ENCODE results near the gene XKR7. TPM values are rescaled to one million over a fixed set of nuclear protein-coding genes. Genes with fewer than 3 reads are reported as not detected.

Gene XKR7
- total and polyA plus RNA-seq, 2 donors, result under 0.01 to 0.02 TPM

GRCh38 chr20:32012159-32012688 lies 44.3 kb downstream of the XKR7 start:
- Histone ChIP-seq H3K36me3 (ENCODE audit: control insufficient read depth in 2 of 2, insufficient read depth in 2 of 2, low read length in 1 of 2) (no peaks in the 10 kb centered on the region), H3K4me3 (ENCODE audit: low read length in 2 of 2) (no peak overlapping the region), H3K27ac (ENCODE audit: low read depth in 1 of 2, low read length in 1 of 2) (no peak overlapping the region), H3K9me3 (ENCODE audit: control insufficient read depth in 2 of 2, insufficient read depth in 1 of 2, low read length in 1 of 2) (no peaks in the 10 kb centered on the region), H3K27me3 (ENCODE audit: control insufficient read depth in 2 of 2, insufficient read depth in 1 of 2, low read length in 1 of 2) (peaks cover 2 to 34% of the 10 kb centered on the region in 2 donors), H3K4me1 (ENCODE audit: control insufficient read depth in 2 of 2, insufficient read depth in 2 of 2, low read length in 2 of 2) (no peaks in the 10 kb centered on the region)
- no peak for DNase-seq (ENCODE audit: low read depth in 6 of 9, low spot score in 9 of 9)
- WGBS, result 93% methylated on average over 5 of the region's 5 CpGs

GRCh38 chr20:32013326-32013725 lies 45.4 kb downstream of the XKR7 start:
- peaks cover 0 to 2% of the 10 kb centered on the region in 2 donors for H3K4me1 ChIP-seq (ENCODE audit: control insufficient read depth in 2 of 2, insufficient read depth in 2 of 2, low read length in 2 of 2)
- no peaks in the 10 kb centered on the region for H3K9me3 ChIP-seq (ENCODE audit: control insufficient read depth in 2 of 2, insufficient read depth in 1 of 2, low read length in 1 of 2)
- no peak overlapping the region for H3K27ac ChIP-seq (ENCODE audit: low read depth in 1 of 2, low read length in 1 of 2)
- H3K4me3 ChIP-seq (ENCODE audit: low read length in 2 of 2), result no peak overlapping the region
- H3K27me3 ChIP-seq (ENCODE audit: control insufficient read depth in 2 of 2, insufficient read depth in 1 of 2, low read length in 1 of 2), result peaks cover 12 to 42% of the 10 kb centered on the region in 2 donors
- DNase-seq (ENCODE audit: low read depth in 6 of 9, low spot score in 9 of 9), result no peak
- no peaks in the 10 kb centered on the region for H3K36me3 ChIP-seq (ENCODE audit: control insufficient read depth in 2 of 2, insufficient read depth in 2 of 2, low read length in 1 of 2)
- WGBS, result 89% methylated on average over 7 of the region's 7 CpGs

GRCh38 chr20:32017711-32018251 lies 49.8 kb downstream of the XKR7 start:
- peaks cover 31 to 69% of the 10 kb centered on the region in 2 donors for H3K27me3 ChIP-seq (ENCODE audit: control insufficient read depth in 2 of 2, insufficient read depth in 1 of 2, low read length in 1 of 2)
- H3K4me1 ChIP-seq (ENCODE audit: control insufficient read depth in 2 of 2, insufficient read depth in 2 of 2, low read length in 2 of 2), result peaks cover 0 to 17% of the 10 kb centered on the region in 2 donors
- 19% methylated on average over 35 of the region's 35 CpGs for WGBS
- no peaks in the 10 kb centered on the region for H3K36me3 ChIP-seq (ENCODE audit: control insufficient read depth in 2 of 2, insufficient read depth in 2 of 2, low read length in 1 of 2)
- H3K27ac ChIP-seq (ENCODE audit: low read depth in 1 of 2, low read length in 1 of 2), result no peak overlapping the region
- no peak overlapping the region for H3K4me3 ChIP-seq (ENCODE audit: low read length in 2 of 2)
- DNase-seq (ENCODE audit: low read depth in 6 of 9, low spot score in 9 of 9), result peak in 2 of 9 donors; percentile 30 to 49
- no peaks in the 10 kb centered on the region for H3K9me3 ChIP-seq (ENCODE audit: control insufficient read depth in 2 of 2, insufficient read depth in 1 of 2, low read length in 1 of 2)

GRCh38 chr20:32018269-32019155 lies 50.6 kb downstream of the XKR7 start:
- DNase-seq (ENCODE audit: low read depth in 6 of 9, low spot score in 9 of 9), result peak in 2 of 9 donors; percentile 16 to 37
- Histone ChIP-seq H3K9me3 (ENCODE audit: control insufficient read depth in 2 of 2, insufficient read depth in 1 of 2, low read length in 1 of 2) (no peaks in the 10 kb centered on the region), H3K4me3 (ENCODE audit: low read length in 2 of 2) (peak overlapping the region; percentile 22 to 52), H3K36me3 (ENCODE audit: control insufficient read depth in 2 of 2, insufficient read depth in 2 of 2, low read length in 1 of 2) (no peaks in the 10 kb centered on the region), H3K4me1 (ENCODE audit: control insufficient read depth in 2 of 2, insufficient read depth in 2 of 2, low read length in 2 of 2) (peaks cover 0 to 17% of the 10 kb centered on the region in 2 donors), H3K27me3 (ENCODE audit: control insufficient read depth in 2 of 2, insufficient read depth in 1 of 2, low read length in 1 of 2) (peaks cover 31 to 68% of the 10 kb centered on the region in 2 donors), H3K27ac (ENCODE audit: low read depth in 1 of 2, low read length in 1 of 2) (no peak overlapping the region)
- 2% methylated on average over 67 of the region's 67 CpGs for WGBS

GRCh38 chr20:32019156-32019510 lies 51.2 kb downstream of the XKR7 start:
- Histone ChIP-seq H3K4me1 (ENCODE audit: control insufficient read depth in 2 of 2, insufficient read depth in 2 of 2, low read length in 2 of 2) (peaks cover 0 to 17% of the 10 kb centered on the region in 2 donors), H3K4me3 (ENCODE audit: low read length in 2 of 2) (peak overlapping the region in 1 of 2 donors; percentile 52), H3K36me3 (ENCODE audit: control insufficient read depth in 2 of 2, insufficient read depth in 2 of 2, low read length in 1 of 2) (no peaks in the 10 kb centered on the region), H3K9me3 (ENCODE audit: control insufficient read depth in 2 of 2, insufficient read depth in 1 of 2, low read length in 1 of 2) (no peaks in the 10 kb centered on the region), H3K27me3 (ENCODE audit: control insufficient read depth in 2 of 2, insufficient read depth in 1 of 2, low read length in 1 of 2) (peaks cover 31 to 67% of the 10 kb centered on the region in 2 donors), H3K27ac (ENCODE audit: low read depth in 1 of 2, low read length in 1 of 2) (no peak overlapping the region)
- DNase-seq (ENCODE audit: low read depth in 6 of 9, low spot score in 9 of 9), result no peak
- WGBS, result under 1% methylated on average over 42 of the region's 42 CpGs

GRCh38 chr20:32019563-32020463 lies 51.9 kb downstream of the XKR7 start:
- Histone ChIP-seq H3K27ac (ENCODE audit: low read depth in 1 of 2, low read length in 1 of 2) (no peak overlapping the region), H3K9me3 (ENCODE audit: control insufficient read depth in 2 of 2, insufficient read depth in 1 of 2, low read length in 1 of 2) (no peaks in the 10 kb centered on the region), H3K4me3 (ENCODE audit: low read length in 2 of 2) (peak overlapping the region in 1 of 2 donors; percentile 52), H3K4me1 (ENCODE audit: control insufficient read depth in 2 of 2, insufficient read depth in 2 of 2, low read length in 2 of 2) (peaks cover 0 to 17% of the 10 kb centered on the region in 2 donors), H3K36me3 (ENCODE audit: control insufficient read depth in 2 of 2, insufficient read depth in 2 of 2, low read length in 1 of 2) (no peaks in the 10 kb centered on the region), H3K27me3 (ENCODE audit: control insufficient read depth in 2 of 2, insufficient read depth in 1 of 2, low read length in 1 of 2) (peaks cover 29 to 66% of the 10 kb centered on the region in 2 donors)
- DNase-seq (ENCODE audit: low read depth in 6 of 9, low spot score in 9 of 9), result no peak
- 20% methylated on average over 11 of the region's 11 CpGs for WGBS

GRCh38 chr20:32021091-32021490 lies 53.1 kb downstream of the XKR7 start:
- H3K36me3 ChIP-seq (ENCODE audit: control insufficient read depth in 2 of 2, insufficient read depth in 2 of 2, low read length in 1 of 2), result no peaks in the 10 kb centered on the region
- H3K4me3 ChIP-seq (ENCODE audit: low read length in 2 of 2), result no peak overlapping the region
- no peaks in the 10 kb centered on the region for H3K9me3 ChIP-seq (ENCODE audit: control insufficient read depth in 2 of 2, insufficient read depth in 1 of 2, low read length in 1 of 2)
- H3K27me3 ChIP-seq (ENCODE audit: control insufficient read depth in 2 of 2, insufficient read depth in 1 of 2, low read length in 1 of 2), result peaks cover 28 to 64% of the 10 kb centered on the region in 2 donors
- 94% methylated on average over 4 of the region's 4 CpGs for WGBS
- H3K27ac ChIP-seq (ENCODE audit: low read depth in 1 of 2, low read length in 1 of 2), result no peak overlapping the region
- H3K4me1 ChIP-seq (ENCODE audit: control insufficient read depth in 2 of 2, insufficient read depth in 2 of 2, low read length in 2 of 2), result peaks cover 0 to 17% of the 10 kb centered on the region in 2 donors
- no peak for DNase-seq (ENCODE audit: low read depth in 6 of 9, low spot score in 9 of 9)

GRCh38 chr20:32024683-32025295 lies 56.8 kb downstream of the XKR7 start:
- Histone ChIP-seq H3K27me3 (ENCODE audit: control insufficient read depth in 2 of 2, insufficient read depth in 1 of 2, low read length in 1 of 2) (peaks cover 5 to 38% of the 10 kb centered on the region in 2 donors), H3K27ac (ENCODE audit: low read depth in 1 of 2, low read length in 1 of 2) (no peak overlapping the region), H3K36me3 (ENCODE audit: control insufficient read depth in 2 of 2, insufficient read depth in 2 of 2, low read length in 1 of 2) (no peaks in the 10 kb centered on the region), H3K9me3 (ENCODE audit: control insufficient read depth in 2 of 2, insufficient read depth in 1 of 2, low read length in 1 of 2) (no peaks in the 10 kb centered on the region), H3K4me1 (ENCODE audit: control insufficient read depth in 2 of 2, insufficient read depth in 2 of 2, low read length in 2 of 2) (peaks cover 0 to 5% of the 10 kb centered on the region in 2 donors), H3K4me3 (ENCODE audit: low read length in 2 of 2) (no peak overlapping the region)
- WGBS, result 81% methylated on average over 6 of the region's 6 CpGs
- DNase-seq (ENCODE audit: low read depth in 6 of 9, low spot score in 9 of 9), result no peak

Data from thymus (tissue), 11 donors.